Measurements from ENCODE around the gene ALPG. TPM values are rescaled to one million over a fixed set of nuclear protein-coding genes. Genes with fewer than 3 reads are reported as not detected.

ALPG gene
- total and polyA plus RNA-seq, 2 of the 4 experiments (the other 2 are of a cell fraction): not detected

DNA sequence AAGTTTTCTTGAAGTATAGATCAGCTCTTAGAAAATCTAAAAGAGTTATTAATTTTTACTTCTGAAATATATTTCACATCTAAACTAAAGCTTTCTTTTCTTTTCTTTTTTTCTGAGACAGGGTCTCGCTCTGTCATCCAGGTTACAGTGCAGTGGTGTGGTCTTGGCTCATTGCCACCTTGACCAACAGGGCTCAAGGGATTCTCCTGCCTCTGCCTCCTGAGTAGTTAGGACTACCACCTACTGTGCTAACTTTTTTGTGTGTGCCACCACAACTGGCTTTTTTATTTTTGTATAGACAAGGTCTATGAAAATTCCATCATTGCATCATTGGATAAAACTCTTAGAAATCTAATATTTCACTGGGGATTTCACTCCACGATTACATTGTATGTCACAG is 10.0 kb upstream of the ALPG start:
- TF ChIP-seq, protein P1, sequence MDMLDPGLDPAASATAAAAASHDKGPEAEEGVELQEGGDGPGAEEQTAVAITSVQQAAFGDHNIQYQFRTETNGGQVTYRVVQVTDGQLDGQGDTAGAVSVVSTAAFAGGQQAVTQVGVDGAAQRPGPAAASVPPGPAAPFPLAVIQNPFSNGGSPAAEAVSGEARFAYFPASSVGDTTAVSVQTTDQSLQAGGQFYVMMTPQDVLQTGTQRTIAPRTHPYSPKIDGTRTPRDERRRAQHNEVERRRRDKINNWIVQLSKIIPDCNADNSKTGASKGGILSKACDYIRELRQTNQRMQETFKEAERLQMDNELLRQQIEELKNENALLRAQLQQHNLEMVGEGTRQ (IDR thresholded peaks at IDR 0.05; ENCODE audit: low read depth, low read length): no peak
- TF ChIP-seq BHLHE40 (IDR thresholded peaks at IDR 0.05; ENCODE audit: low read depth, low read length) (no peak), RFX5 (IDR thresholded peaks at IDR 0.05; ENCODE audit: low read depth, low read length) (no peak), CHD1 (IDR thresholded peaks at IDR 0.05; ENCODE audit: low read depth, low read length) (no peak), SMC3 (IDR thresholded peaks at IDR 0.05; ENCODE audit: low read depth, low read length) (no peak), FOS (IDR thresholded peaks at IDR 0.05; ENCODE audit: low read depth, low read length) (no peak), CTCF (conservative IDR thresholded peaks at IDR 0.05; ENCODE audit: low read depth, low read length) (no peak), POLR2A (IDR thresholded peaks at IDR 0.05; ENCODE audit: low read depth, low read length) (no peak)
- H3K27ac ChIP-seq (ENCODE audit: insufficient read depth, low read length): no peak overlapping the region
- no peak overlapping the region for H2AK5ac ChIP-seq (ENCODE audit: low read depth, low read length)
- ATAC-seq (ENCODE audit: low read depth): no peak
- no peak overlapping the region for H2BK120ac ChIP-seq (ENCODE audit: low read depth, low read length)
- no peak overlapping the region for H4K5ac ChIP-seq (ENCODE audit: low read depth, low read length)
- no peak overlapping the region for H2BK5ac ChIP-seq (ENCODE audit: low read depth, low read length, poor library complexity, severe bottlenecking)
- no peak overlapping the region for H3K23ac ChIP-seq (ENCODE audit: low read depth, low read length)
- intact Hi-C loops (cut with micrococcal nuclease): no loop called here
- no peak overlapping the region for H2BK20ac ChIP-seq (ENCODE audit: low read depth, low read length)
- in situ Hi-C loops (cut with MboI; ENCODE audit: low sequenced_read_pairs): no loop called here
- no peak overlapping the region for H3K4me2 ChIP-seq (ENCODE audit: low read depth, low read length)
- H3K18ac ChIP-seq (ENCODE audit: low read depth, low read length): no peak overlapping the region
- no peak for DNase-seq
- H3K4ac ChIP-seq (ENCODE audit: low read depth, low read length): no peak overlapping the region
- dilution Hi-C loops (cut with HindIII; ENCODE audit: low sequenced_read_pairs, unreplicated experiment): no loop called here
- ChIA-PET CTCF (interaction anchor here (0.6 kb wide), 1 partner anchor 11 kb away, joined by 9 read pairs; no protein-coding TSS in a partner anchor), POLR2A (ENCODE audit: unreplicated experiment) (no interaction called here)
- H4K8ac ChIP-seq (ENCODE audit: low read depth in 2 of 2, low read length in 2 of 2): no peak overlapping the region
- H3K36me3 ChIP-seq (ENCODE audit: control insufficient read depth, insufficient read depth, low read length): no peaks in the 10 kb centered on the region
- H3K9ac ChIP-seq (ENCODE audit: low read depth, low read length): no peak overlapping the region
- no peak overlapping the region for H3K4me3 ChIP-seq (ENCODE audit: insufficient read depth, low read depth, low read length)
- WGBS, 2 experiments (ENCODE audit: extremely low coverage in 2 of 2, insufficient read length in 1 of 2): no CpG with 5 or more reads among the region's 2 CpGs
- H3K9me1 ChIP-seq (ENCODE audit: insufficient read depth, low read length): no peaks in the 10 kb centered on the region
- H4K20me1 ChIP-seq (ENCODE audit: insufficient read depth, low read length): no peaks in the 10 kb centered on the region
- H3K9me3 ChIP-seq (ENCODE audit: control insufficient read depth, insufficient read depth, low read length): no peaks in the 10 kb centered on the region
- no peak overlapping the region for H2AK9ac ChIP-seq (replicated peaks; ENCODE audit: low read depth, low read length, poor library complexity)
- H3K79me1 ChIP-seq (ENCODE audit: low read depth in 1 of 2, low read length in 2 of 2): no peaks in the 10 kb centered on the region
- no peak overlapping the region for H3K14ac ChIP-seq (replicated peaks; ENCODE audit: low read depth, low read length)
- H2BK15ac ChIP-seq (ENCODE audit: low read depth, low read length): no peak overlapping the region
- BruUV-seq (replicated peaks): no TSS peak
- no peak overlapping the region for H4K91ac ChIP-seq (ENCODE audit: insufficient read depth, low read depth, low read length)
- no peak overlapping the region for H3K56ac ChIP-seq (ENCODE audit: extremely low read depth, insufficient read depth, low read length)
- no peak overlapping the region for H2AFZ ChIP-seq (replicated peaks; ENCODE audit: low read length, poor library complexity)
- H3K4me1 ChIP-seq (ENCODE audit: control insufficient read depth, insufficient read depth, low read length): no peaks in the 10 kb centered on the region
- peaks cover 11% of the 10 kb centered on the region for H3K27me3 ChIP-seq (ENCODE audit: control insufficient read depth, insufficient read depth, low read length)
